ENCODE results near the gene MLEC.
A peak's percentile ranks its signal among the peaks of the same experiment; 100 is the strongest.

MLEC gene

DNA sequence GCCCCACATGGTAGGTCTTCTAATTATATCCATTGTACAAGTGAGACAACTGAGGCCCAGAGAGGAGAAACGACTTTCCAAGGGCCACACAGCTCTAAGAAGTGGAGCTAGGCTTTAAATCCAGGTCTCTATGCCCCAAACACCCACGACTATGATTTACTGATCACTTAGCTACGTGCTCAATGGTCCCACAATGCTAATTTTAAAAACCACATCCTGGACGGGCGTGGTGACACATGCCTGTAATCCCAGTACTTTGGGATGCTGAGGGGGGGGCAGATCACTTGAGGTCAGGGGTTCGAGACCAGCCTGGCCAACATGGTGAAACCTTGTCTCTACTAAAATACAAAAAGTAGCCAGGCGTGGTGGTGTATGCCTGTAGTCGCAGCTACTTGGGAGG lies 8.4 kb upstream of the MLEC start:
- Histone ChIP-seq H3K4me3 (ENCODE audit: low read length) (no peak overlapping the region), H3K9me3 (replicated peaks; ENCODE audit: insufficient read depth, low read length) (no peaks in the 10 kb centered on the region), H3K4me2 (ENCODE audit: low read depth, low read length) (no peak overlapping the region), H3K79me2 (ENCODE audit: low read length) (no peaks in the 10 kb centered on the region), H3K27ac (ENCODE audit: low read length) (no peak overlapping the region), H3K9me2 (replicated peaks; ENCODE audit: insufficient read depth, low read length) (no peaks in the 10 kb centered on the region), H3K9ac (ENCODE audit: low read length) (no peak overlapping the region), H4K20me1 (ENCODE audit: insufficient read depth, low read length) (no peaks in the 10 kb centered on the region), H3K27me3 (replicated peaks; ENCODE audit: insufficient read depth, low read length) (no peaks in the 10 kb centered on the region), H3K4me1 (ENCODE audit: low read length) (no peaks in the 10 kb centered on the region), H3K36me3 (replicated peaks; ENCODE audit: insufficient read depth, low read length) (no peaks in the 10 kb centered on the region), H3F3A (ENCODE audit: insufficient read depth, low read length) (no peaks in the 10 kb centered on the region), H2AFZ (ENCODE audit: low read length) (no peak overlapping the region)
- TF ChIP-seq, protein P1, sequence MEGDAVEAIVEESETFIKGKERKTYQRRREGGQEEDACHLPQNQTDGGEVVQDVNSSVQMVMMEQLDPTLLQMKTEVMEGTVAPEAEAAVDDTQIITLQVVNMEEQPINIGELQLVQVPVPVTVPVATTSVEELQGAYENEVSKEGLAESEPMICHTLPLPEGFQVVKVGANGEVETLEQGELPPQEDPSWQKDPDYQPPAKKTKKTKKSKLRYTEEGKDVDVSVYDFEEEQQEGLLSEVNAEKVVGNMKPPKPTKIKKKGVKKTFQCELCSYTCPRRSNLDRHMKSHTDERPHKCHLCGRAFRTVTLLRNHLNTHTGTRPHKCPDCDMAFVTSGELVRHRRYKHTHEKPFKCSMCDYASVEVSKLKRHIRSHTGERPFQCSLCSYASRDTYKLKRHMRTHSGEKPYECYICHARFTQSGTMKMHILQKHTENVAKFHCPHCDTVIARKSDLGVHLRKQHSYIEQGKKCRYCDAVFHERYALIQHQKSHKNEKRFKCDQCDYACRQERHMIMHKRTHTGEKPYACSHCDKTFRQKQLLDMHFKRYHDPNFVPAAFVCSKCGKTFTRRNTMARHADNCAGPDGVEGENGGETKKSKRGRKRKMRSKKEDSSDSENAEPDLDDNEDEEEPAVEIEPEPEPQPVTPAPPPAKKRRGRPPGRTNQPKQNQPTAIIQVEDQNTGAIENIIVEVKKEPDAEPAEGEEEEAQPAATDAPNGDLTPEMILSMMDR (IDR thresholded peaks at IDR 0.05; ENCODE audit: low read length) = no peak
- TF ChIP-seq EZH2phosphoT487 (IDR thresholded peaks at IDR 0.05; ENCODE audit: low read length) = no peak
- no peak for TF ChIP-seq EZH2 (optimal IDR thresholded peaks at IDR 0.05; ENCODE audit: low read depth, low read length)
- no peak for DNase-seq

DNA sequence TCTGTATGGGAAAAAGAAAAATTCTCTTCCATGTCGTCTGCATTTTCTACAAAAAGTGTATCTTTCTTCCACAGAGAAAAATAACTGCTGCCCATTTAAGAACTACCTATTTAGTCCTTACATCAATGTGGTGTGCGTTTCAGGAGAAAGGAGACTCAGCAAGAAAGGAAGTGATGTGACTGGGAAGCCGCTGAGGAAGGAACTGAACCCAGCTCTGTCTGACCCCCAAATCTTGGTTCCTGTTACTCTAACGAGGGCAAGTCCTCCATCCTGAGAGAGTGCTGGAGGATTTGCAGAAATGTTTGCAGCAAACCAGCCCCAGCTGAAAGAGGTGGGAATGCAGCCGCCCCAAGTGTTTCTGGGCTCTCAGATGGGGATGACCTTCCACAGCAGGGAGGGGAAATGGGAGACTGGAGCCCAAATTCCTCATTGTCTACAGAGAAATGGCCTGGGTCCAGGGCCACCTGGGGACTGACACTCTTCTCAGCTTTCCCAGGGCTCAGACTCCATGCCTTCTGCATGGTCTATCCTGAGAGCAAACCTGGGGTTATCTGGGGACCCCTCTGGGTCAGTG lies 6.7 kb upstream of the MLEC start:
- H2AFZ ChIP-seq (ENCODE audit: low read length) = no peak overlapping the region
- no peaks in the 10 kb centered on the region for H3K9me3 ChIP-seq (replicated peaks; ENCODE audit: insufficient read depth, low read length)
- H3K79me2 ChIP-seq (ENCODE audit: low read length) = no peaks in the 10 kb centered on the region
- no peak for DNase-seq
- H3K9me2 ChIP-seq (replicated peaks; ENCODE audit: insufficient read depth, low read length) = no peaks in the 10 kb centered on the region
- H3K4me1 ChIP-seq (ENCODE audit: low read length) = no peaks in the 10 kb centered on the region
- H3K27me3 ChIP-seq (replicated peaks; ENCODE audit: insufficient read depth, low read length) = no peaks in the 10 kb centered on the region
- no peak overlapping the region for H3K4me2 ChIP-seq (ENCODE audit: low read depth, low read length)
- H3K36me3 ChIP-seq (replicated peaks; ENCODE audit: insufficient read depth, low read length) = no peaks in the 10 kb centered on the region
- H3K9ac ChIP-seq (ENCODE audit: low read length) = no peak overlapping the region
- peaks cover 8% of the 10 kb centered on the region for H3F3A ChIP-seq (ENCODE audit: insufficient read depth, low read length)
- H3K27ac ChIP-seq (ENCODE audit: low read length) = no peak overlapping the region
- no peak overlapping the region for H3K4me3 ChIP-seq (ENCODE audit: low read length)
- H4K20me1 ChIP-seq (ENCODE audit: insufficient read depth, low read length) = no peaks in the 10 kb centered on the region
- TF ChIP-seq EZH2 (optimal IDR thresholded peaks at IDR 0.05; ENCODE audit: low read depth, low read length) (no peak), EZH2phosphoT487 (IDR thresholded peaks at IDR 0.05; ENCODE audit: low read length) (no peak)
- TF ChIP-seq, protein P1 (IDR thresholded peaks at IDR 0.05; ENCODE audit: low read length) = no peak

DNA sequence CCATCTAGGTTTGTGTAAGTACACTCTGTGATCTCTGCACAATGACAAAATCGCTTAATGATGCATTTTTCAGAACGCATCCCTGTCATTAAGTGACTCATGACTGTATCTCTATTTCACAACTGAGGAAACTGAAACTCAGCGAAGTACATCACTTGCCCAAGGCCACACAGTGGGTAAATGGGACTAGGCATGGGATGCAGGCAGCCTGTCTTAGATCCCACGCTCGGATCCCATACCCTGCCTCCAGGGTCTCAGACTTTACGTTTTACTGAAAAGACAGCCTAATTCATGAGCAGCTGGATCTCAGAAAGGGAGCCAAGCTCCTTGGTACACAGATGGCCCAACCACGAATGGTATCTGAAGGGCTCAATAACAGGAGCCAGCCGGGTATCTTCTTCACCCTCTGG lies 2.4 kb upstream of the MLEC start:
- H4K20me1 ChIP-seq (ENCODE audit: insufficient read depth, low read length) = no peaks in the 10 kb centered on the region
- DNase-seq = peak; percentile 50
- H3K4me3 ChIP-seq (ENCODE audit: low read length) = no peak overlapping the region
- H3K9me2 ChIP-seq (replicated peaks; ENCODE audit: insufficient read depth, low read length) = no peaks in the 10 kb centered on the region
- H3K4me1 ChIP-seq (ENCODE audit: low read length) = 0 out of 2 replicates have a peak, but pooled peaks cover 3% of the 10 kb centered on the region
- no peaks in the 10 kb centered on the region for H3K27me3 ChIP-seq (replicated peaks; ENCODE audit: insufficient read depth, low read length)
- H3F3A ChIP-seq (ENCODE audit: insufficient read depth, low read length) = peaks cover 12% of the 10 kb centered on the region
- H3K36me3 ChIP-seq (replicated peaks; ENCODE audit: insufficient read depth, low read length) = no peaks in the 10 kb centered on the region
- H3K27ac ChIP-seq (ENCODE audit: low read length) = peak overlapping the region; percentile 94
- peak overlapping the region; percentile 49 for H2AFZ ChIP-seq (ENCODE audit: low read length)
- H3K9me3 ChIP-seq (replicated peaks; ENCODE audit: insufficient read depth, low read length) = no peaks in the 10 kb centered on the region
- H3K79me2 ChIP-seq (ENCODE audit: low read length) = peaks cover 22% of the 10 kb centered on the region
- TF ChIP-seq, protein P1 (IDR thresholded peaks at IDR 0.05; ENCODE audit: low read length) = no peak
- TF ChIP-seq EZH2 (optimal IDR thresholded peaks at IDR 0.05; ENCODE audit: low read depth, low read length) (no peak), EZH2phosphoT487 (IDR thresholded peaks at IDR 0.05; ENCODE audit: low read length) (no peak)
- H3K4me2 ChIP-seq (ENCODE audit: low read depth, low read length) = peak overlapping the region; percentile 47; the same call in 1 of the 2 replicates
- peak overlapping the region; percentile 26; the same call in 1 of the 2 replicates for H3K9ac ChIP-seq (ENCODE audit: low read length)
